ENCODE data around the gene PTPN3.
"Not testable (repeated sequence)": the region's sequence is repeated elsewhere in the genome, so short reads cannot be mapped to it uniquely, and the experiment has no call there.

The PTPN3 gene

GRCh38 chr9:109349421-109349846, 148.7 kb downstream of the PTPN3 start:
- DNase-seq (ENCODE audit: low read depth in 1 of 2, low spot score in 1 of 2), result no peak

- DNase-seq (ENCODE audit: low read depth in 1 of 2, low spot score in 1 of 2), result no peak
These were observed 151.2 kb downstream of the PTPN3 start for GRCh38 chr9:109346904-109347303.

GRCh38 chr9:109344866-109345265, 153.2 kb downstream of the PTPN3 start:
- no peak for DNase-seq (ENCODE audit: low read depth in 1 of 2, low spot score in 1 of 2)

GRCh38 chr9:109342878-109343277, 155.2 kb downstream of the PTPN3 start:
- DNase-seq (ENCODE audit: low read depth in 1 of 2, low spot score in 1 of 2), result no peak

- no peak for DNase-seq (ENCODE audit: low read depth in 1 of 2, low spot score in 1 of 2)
These were observed 156.5 kb downstream of the PTPN3 start for GRCh38 chr9:109341561-109341960.

- DNase-seq (ENCODE audit: low read depth in 1 of 2, low spot score in 1 of 2), result not testable (repeated sequence)
These were observed 157.1 kb downstream of the PTPN3 start for GRCh38 chr9:109340979-109341378.

- DNase-seq (ENCODE audit: low read depth in 1 of 2, low spot score in 1 of 2), result no peak
These were observed 161.7 kb downstream of the PTPN3 start for GRCh38 chr9:109336409-109336808.

GRCh38 chr9:109335929-109336328, 162.2 kb downstream of the PTPN3 start:
- DNase-seq (ENCODE audit: low read depth in 1 of 2, low spot score in 1 of 2), result no peak

- no peak for DNase-seq (ENCODE audit: low read depth in 1 of 2, low spot score in 1 of 2)
These were observed 163.0 kb downstream of the PTPN3 start for GRCh38 chr9:109335121-109335520.

GRCh38 chr9:109331353-109331752, 166.8 kb downstream of the PTPN3 start:
- DNase-seq (ENCODE audit: low read depth in 1 of 2, low spot score in 1 of 2), result no peak

- no peak for DNase-seq (ENCODE audit: low read depth in 1 of 2, low spot score in 1 of 2)
These were observed 168.4 kb downstream of the PTPN3 start for GRCh38 chr9:109329638-109330258.

- DNase-seq (ENCODE audit: low read depth in 1 of 2, low spot score in 1 of 2), result no peak
These were observed 169.0 kb downstream of the PTPN3 start for GRCh38 chr9:109328978-109329637.
